ENCODE results near the gene CLMN. TPM values are rescaled to one million over a fixed set of nuclear protein-coding genes. Genes with fewer than 3 reads are reported as not detected.
A peak's percentile ranks its signal among the peaks of the same experiment; 100 is the strongest.

The CLMN gene
- total and polyA plus RNA-seq, 2 experiments from 2014 or later: 15.7 to 40.0 TPM

DNA sequence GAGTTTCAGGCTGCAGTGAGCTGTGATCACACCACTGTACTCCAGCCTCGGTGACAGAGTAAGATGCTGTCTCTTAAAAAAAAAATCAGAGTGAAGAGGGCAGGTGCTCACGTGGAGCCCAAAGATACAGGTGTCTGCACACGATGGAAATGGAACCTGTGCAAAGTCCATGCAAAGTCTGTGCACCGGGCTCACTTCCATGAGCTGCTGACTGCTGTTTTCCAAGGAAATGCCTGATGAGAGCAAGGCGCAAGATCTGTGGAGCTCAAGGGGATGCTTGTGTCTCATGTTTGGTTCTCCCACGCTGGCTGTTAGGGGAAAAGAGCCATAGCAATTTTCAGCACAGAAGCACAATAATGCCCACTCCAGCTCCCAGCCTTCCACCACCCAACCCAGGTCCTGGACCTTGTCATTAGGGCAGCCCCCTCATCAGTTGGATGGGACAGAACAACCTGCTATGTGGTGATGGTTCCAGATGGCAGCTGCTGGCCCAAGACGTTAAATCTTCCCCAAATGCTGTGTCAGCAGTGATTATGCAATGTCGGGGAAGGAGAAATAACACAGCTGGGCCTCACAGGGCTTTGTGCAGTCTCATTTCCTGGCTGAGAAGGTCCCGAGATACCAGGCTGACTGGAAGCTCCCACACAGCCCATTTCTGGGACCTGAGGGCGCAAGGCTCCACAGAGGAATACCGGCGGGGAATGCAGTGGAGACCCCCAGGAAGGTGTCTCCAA lies 134.5 kb downstream of the CLMN start:
- H3K4me1 ChIP-seq (ENCODE audit: insufficient read depth): peaks cover 12% of the 10 kb centered on the region
- H2AFZ ChIP-seq: no peak overlapping the region
- H3K79me2 ChIP-seq: no peaks in the 10 kb centered on the region
- no peaks in the 10 kb centered on the region for H3K9me2 ChIP-seq (replicated peaks; ENCODE audit: insufficient read depth)
- H3K4me3 ChIP-seq: no peak overlapping the region
- TF ChIP-seq, protein P1, sequence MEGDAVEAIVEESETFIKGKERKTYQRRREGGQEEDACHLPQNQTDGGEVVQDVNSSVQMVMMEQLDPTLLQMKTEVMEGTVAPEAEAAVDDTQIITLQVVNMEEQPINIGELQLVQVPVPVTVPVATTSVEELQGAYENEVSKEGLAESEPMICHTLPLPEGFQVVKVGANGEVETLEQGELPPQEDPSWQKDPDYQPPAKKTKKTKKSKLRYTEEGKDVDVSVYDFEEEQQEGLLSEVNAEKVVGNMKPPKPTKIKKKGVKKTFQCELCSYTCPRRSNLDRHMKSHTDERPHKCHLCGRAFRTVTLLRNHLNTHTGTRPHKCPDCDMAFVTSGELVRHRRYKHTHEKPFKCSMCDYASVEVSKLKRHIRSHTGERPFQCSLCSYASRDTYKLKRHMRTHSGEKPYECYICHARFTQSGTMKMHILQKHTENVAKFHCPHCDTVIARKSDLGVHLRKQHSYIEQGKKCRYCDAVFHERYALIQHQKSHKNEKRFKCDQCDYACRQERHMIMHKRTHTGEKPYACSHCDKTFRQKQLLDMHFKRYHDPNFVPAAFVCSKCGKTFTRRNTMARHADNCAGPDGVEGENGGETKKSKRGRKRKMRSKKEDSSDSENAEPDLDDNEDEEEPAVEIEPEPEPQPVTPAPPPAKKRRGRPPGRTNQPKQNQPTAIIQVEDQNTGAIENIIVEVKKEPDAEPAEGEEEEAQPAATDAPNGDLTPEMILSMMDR (IDR thresholded peaks at IDR 0.05; ENCODE audit: poor library complexity): no peak
- no peak for TF ChIP-seq EZH2phosphoT487 (IDR thresholded peaks at IDR 0.05; ENCODE audit: low read depth, severe bottlenecking, unreplicated experiment)
- no peak for TF ChIP-seq EZH2 (IDR thresholded peaks at IDR 0.05; ENCODE audit: borderline replicate concordance)
- H4K20me1 ChIP-seq (ENCODE audit: insufficient read depth, poor library complexity, severe bottlenecking): no peaks in the 10 kb centered on the region
- H3K9me3 ChIP-seq (ENCODE audit: low read depth): peaks cover 7% of the 10 kb centered on the region
- H3K4me2 ChIP-seq: peak overlapping the region; percentile 45
- peak overlapping the region; percentile 80 for H3K27ac ChIP-seq
- H3K36me3 ChIP-seq (replicated peaks; ENCODE audit: insufficient read depth, low read depth): no peaks in the 10 kb centered on the region
- DNase-seq (ENCODE audit: low spot score): no peak
- WGBS (ENCODE audit: low lambda C conversion rate, missing lambda C conversion rate): 79% methylated on average over 12 of the region's 12 CpGs
- H3K27me3 ChIP-seq: no peaks in the 10 kb centered on the region

- WGBS (ENCODE audit: low lambda C conversion rate, missing lambda C conversion rate): 77% methylated on average over 2 of the region's 2 CpGs
- no peak for DNase-seq (ENCODE audit: low spot score)
- peaks cover 7% of the 10 kb centered on the region for H3K9me3 ChIP-seq (ENCODE audit: low read depth)
These were observed 135.3 kb downstream of the CLMN start for GRCh38 chr14:95184413-95184790.

GRCh38 chr14:95183532-95184412 lies 135.9 kb downstream of the CLMN start:
- no peak for DNase-seq (ENCODE audit: low spot score)
- TF ChIP-seq EZH2 (IDR thresholded peaks at IDR 0.05; ENCODE audit: borderline replicate concordance): no peak
- TF ChIP-seq, protein P1 (IDR thresholded peaks at IDR 0.05; ENCODE audit: poor library complexity): no peak
- no peak for TF ChIP-seq EZH2phosphoT487 (IDR thresholded peaks at IDR 0.05; ENCODE audit: low read depth, severe bottlenecking, unreplicated experiment)

More at GRCh38 chr14:95184413-95184790, 135.3 kb downstream of the CLMN start:
- no peaks in the 10 kb centered on the region for H3K36me3 ChIP-seq (replicated peaks; ENCODE audit: insufficient read depth, low read depth)
- no peak overlapping the region for H3K27ac ChIP-seq
- peaks cover 8% of the 10 kb centered on the region for H3K4me1 ChIP-seq (ENCODE audit: insufficient read depth)
- no peaks in the 10 kb centered on the region for H3K27me3 ChIP-seq
- H3K9me2 ChIP-seq (replicated peaks; ENCODE audit: insufficient read depth): no peaks in the 10 kb centered on the region
- no peak overlapping the region for H3K4me2 ChIP-seq
- TF ChIP-seq EZH2phosphoT487 (IDR thresholded peaks at IDR 0.05; ENCODE audit: low read depth, severe bottlenecking, unreplicated experiment) (no peak), EZH2 (IDR thresholded peaks at IDR 0.05; ENCODE audit: borderline replicate concordance) (no peak)
- TF ChIP-seq, protein P1 (IDR thresholded peaks at IDR 0.05; ENCODE audit: poor library complexity): no peak
- H4K20me1 ChIP-seq (ENCODE audit: insufficient read depth, poor library complexity, severe bottlenecking): no peaks in the 10 kb centered on the region
- no peak overlapping the region for H2AFZ ChIP-seq
- no peaks in the 10 kb centered on the region for H3K79me2 ChIP-seq
- H3K4me3 ChIP-seq: no peak overlapping the region

More at GRCh38 chr14:95183532-95184412, 135.9 kb downstream of the CLMN start:
- no peaks in the 10 kb centered on the region for H3K9me2 ChIP-seq (replicated peaks; ENCODE audit: insufficient read depth)
- H3K27ac ChIP-seq: peak overlapping the region; percentile 3
- H3K9me3 ChIP-seq (ENCODE audit: low read depth): peaks cover 7% of the 10 kb centered on the region
- 67% methylated on average over 6 of the region's 6 CpGs for WGBS (ENCODE audit: low lambda C conversion rate, missing lambda C conversion rate)
- H3K4me3 ChIP-seq: no peak overlapping the region
- H3K27me3 ChIP-seq: no peaks in the 10 kb centered on the region
- no peak overlapping the region for H3K4me2 ChIP-seq
- peaks cover 8% of the 10 kb centered on the region for H3K4me1 ChIP-seq (ENCODE audit: insufficient read depth)
- no peaks in the 10 kb centered on the region for H4K20me1 ChIP-seq (ENCODE audit: insufficient read depth, poor library complexity, severe bottlenecking)
- H3K79me2 ChIP-seq: no peaks in the 10 kb centered on the region
- H3K36me3 ChIP-seq (replicated peaks; ENCODE audit: insufficient read depth, low read depth): no peaks in the 10 kb centered on the region
- H2AFZ ChIP-seq: no peak overlapping the region
